HEK293 (cell line): ENCODE results near the gene KAT5.

Experiments used
- YY1 ChIP-seq: fragments of 450-650 bp; formaldehyde crosslinking; IDR thresholded peaks from 2 replicates; pipeline ENCODE4 v1.5.1; 2018; ENCODE audit warnings: missing biosample characterization, missing genetic modification characterization
- ZFP3 ChIP-seq: fragments of 450-650 bp; formaldehyde crosslinking; IDR thresholded peaks from 2 replicates; pipeline ENCODE4 v1.5.1; 2016; ENCODE audit warnings: low read depth, missing biosample characterization, missing genetic modification characterization
- ZNF404 ChIP-seq: fragments of 450-650 bp; formaldehyde crosslinking; IDR thresholded peaks from 2 replicates; pipeline ENCODE4 v1.5.1; 2017; ENCODE audit warnings: missing biosample characterization, missing genetic modification characterization
- ZNF501 ChIP-seq: fragments of 450-650 bp; formaldehyde crosslinking; IDR thresholded peaks from 2 replicates; pipeline ENCODE4 v1.5.1; 2016; ENCODE audit warnings: missing biosample characterization, missing genetic modification characterization
- TF ChIP-seq, protein P1 (sequence below): fragments of 450-650 bp; formaldehyde crosslinking; IDR thresholded peaks from 2 replicates; pipeline ENCODE4 v1.5.1; 2016; ENCODE audit warnings: missing biosample characterization, missing genetic modification characterization
- TF ChIP-seq, protein P2 (sequence below): fragments of 450-650 bp; formaldehyde crosslinking; IDR thresholded peaks from 2 replicates; pipeline ENCODE4 v1.5.1; 2016; ENCODE audit warnings: missing biosample characterization, missing genetic modification characterization

DNA sequence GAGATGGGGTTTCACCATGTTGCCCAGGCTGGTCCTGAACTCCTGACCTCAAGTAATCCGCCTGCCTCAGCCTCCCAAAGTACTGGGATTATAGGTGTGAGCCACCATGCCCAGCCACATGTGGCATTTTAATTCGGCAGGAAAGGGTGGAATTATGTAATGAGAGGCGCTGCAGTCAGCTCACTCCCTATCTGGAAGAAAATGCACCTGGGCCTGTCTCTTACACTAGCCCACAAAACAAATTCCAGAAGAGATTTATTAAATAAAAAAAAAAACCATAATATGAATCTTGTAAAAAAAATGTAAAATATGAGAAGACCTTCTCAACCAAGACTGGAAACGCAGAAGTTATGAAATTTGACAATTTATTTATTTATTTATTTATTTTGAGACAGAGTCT, 8.2 kb upstream of the KAT5 start:
- TF ChIP-seq ZNF501 (no peak), YY1 (no peak), ZFP3 (tag by site-specific recombination) (no peak), ZNF404 (tag by site-specific recombination) (no peak)
- TF ChIP-seq, protein P1, sequence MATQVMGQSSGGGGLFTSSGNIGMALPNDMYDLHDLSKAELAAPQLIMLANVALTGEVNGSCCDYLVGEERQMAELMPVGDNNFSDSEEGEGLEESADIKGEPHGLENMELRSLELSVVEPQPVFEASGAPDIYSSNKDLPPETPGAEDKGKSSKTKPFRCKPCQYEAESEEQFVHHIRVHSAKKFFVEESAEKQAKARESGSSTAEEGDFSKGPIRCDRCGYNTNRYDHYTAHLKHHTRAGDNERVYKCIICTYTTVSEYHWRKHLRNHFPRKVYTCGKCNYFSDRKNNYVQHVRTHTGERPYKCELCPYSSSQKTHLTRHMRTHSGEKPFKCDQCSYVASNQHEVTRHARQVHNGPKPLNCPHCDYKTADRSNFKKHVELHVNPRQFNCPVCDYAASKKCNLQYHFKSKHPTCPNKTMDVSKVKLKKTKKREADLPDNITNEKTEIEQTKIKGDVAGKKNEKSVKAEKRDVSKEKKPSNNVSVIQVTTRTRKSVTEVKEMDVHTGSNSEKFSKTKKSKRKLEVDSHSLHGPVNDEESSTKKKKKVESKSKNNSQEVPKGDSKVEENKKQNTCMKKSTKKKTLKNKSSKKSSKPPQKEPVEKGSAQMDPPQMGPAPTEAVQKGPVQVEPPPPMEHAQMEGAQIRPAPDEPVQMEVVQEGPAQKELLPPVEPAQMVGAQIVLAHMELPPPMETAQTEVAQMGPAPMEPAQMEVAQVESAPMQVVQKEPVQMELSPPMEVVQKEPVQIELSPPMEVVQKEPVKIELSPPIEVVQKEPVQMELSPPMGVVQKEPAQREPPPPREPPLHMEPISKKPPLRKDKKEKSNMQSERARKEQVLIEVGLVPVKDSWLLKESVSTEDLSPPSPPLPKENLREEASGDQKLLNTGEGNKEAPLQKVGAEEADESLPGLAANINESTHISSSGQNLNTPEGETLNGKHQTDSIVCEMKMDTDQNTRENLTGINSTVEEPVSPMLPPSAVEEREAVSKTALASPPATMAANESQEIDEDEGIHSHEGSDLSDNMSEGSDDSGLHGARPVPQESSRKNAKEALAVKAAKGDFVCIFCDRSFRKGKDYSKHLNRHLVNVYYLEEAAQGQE (tag by site-specific recombination) = no peak
- TF ChIP-seq, protein P2, sequence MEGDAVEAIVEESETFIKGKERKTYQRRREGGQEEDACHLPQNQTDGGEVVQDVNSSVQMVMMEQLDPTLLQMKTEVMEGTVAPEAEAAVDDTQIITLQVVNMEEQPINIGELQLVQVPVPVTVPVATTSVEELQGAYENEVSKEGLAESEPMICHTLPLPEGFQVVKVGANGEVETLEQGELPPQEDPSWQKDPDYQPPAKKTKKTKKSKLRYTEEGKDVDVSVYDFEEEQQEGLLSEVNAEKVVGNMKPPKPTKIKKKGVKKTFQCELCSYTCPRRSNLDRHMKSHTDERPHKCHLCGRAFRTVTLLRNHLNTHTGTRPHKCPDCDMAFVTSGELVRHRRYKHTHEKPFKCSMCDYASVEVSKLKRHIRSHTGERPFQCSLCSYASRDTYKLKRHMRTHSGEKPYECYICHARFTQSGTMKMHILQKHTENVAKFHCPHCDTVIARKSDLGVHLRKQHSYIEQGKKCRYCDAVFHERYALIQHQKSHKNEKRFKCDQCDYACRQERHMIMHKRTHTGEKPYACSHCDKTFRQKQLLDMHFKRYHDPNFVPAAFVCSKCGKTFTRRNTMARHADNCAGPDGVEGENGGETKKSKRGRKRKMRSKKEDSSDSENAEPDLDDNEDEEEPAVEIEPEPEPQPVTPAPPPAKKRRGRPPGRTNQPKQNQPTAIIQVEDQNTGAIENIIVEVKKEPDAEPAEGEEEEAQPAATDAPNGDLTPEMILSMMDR (tag by site-specific recombination) = no peak
